ENCODE data around the gene ROBO4.

Gene ROBO4

GRCh38 chr11:124887667-124888013, 10.0 kb downstream of the ROBO4 start:
- H3K4me3 Mint-ChIP-seq: no peak overlapping the region
- peaks cover 12% of the 10 kb centered on the region for H3K27me3 Mint-ChIP-seq
- H3K9me3 Mint-ChIP-seq: no peaks in the 10 kb centered on the region
- no peak overlapping the region for H3K27ac Mint-ChIP-seq
- H3K4me1 Mint-ChIP-seq (ENCODE audit: low read depth): no peaks in the 10 kb centered on the region
- H3K36me3 Mint-ChIP-seq (ENCODE audit: low read depth): no peaks in the 10 kb centered on the region
- no peak for DNase-seq

- no peaks in the 10 kb centered on the region for H3K9me3 Mint-ChIP-seq
- H3K4me1 Mint-ChIP-seq (ENCODE audit: low read depth): no peaks in the 10 kb centered on the region
- H3K27ac Mint-ChIP-seq: no peak overlapping the region
- no peak overlapping the region for H3K4me3 Mint-ChIP-seq
- DNase-seq: no peak
- H3K27me3 Mint-ChIP-seq: peaks cover 12% of the 10 kb centered on the region
- no peaks in the 10 kb centered on the region for H3K36me3 Mint-ChIP-seq (ENCODE audit: low read depth)
These were observed 10.5 kb downstream of the ROBO4 start for GRCh38 chr11:124886978-124887666.

GRCh38 chr11:124886476-124886875, 11.2 kb downstream of the ROBO4 start:
- no peak for DNase-seq
- Mint-ChIP-seq H3K4me1 (ENCODE audit: low read depth) (no peaks in the 10 kb centered on the region), H3K36me3 (ENCODE audit: low read depth) (no peaks in the 10 kb centered on the region), H3K4me3 (no peak overlapping the region), H3K27me3 (peaks cover 12% of the 10 kb centered on the region), H3K27ac (no peak overlapping the region), H3K9me3 (no peaks in the 10 kb centered on the region)

- H3K9me3 Mint-ChIP-seq: no peaks in the 10 kb centered on the region
- no peak for DNase-seq
- peaks cover 12% of the 10 kb centered on the region for H3K27me3 Mint-ChIP-seq
- H3K27ac Mint-ChIP-seq: no peak overlapping the region
- H3K4me1 Mint-ChIP-seq (ENCODE audit: low read depth): peaks cover 2% of the 10 kb centered on the region
- no peaks in the 10 kb centered on the region for H3K36me3 Mint-ChIP-seq (ENCODE audit: low read depth)
- no peak overlapping the region for H3K4me3 Mint-ChIP-seq
These were observed 12.7 kb downstream of the ROBO4 start for GRCh38 chr11:124884869-124885479.

- H3K27me3 Mint-ChIP-seq: peaks cover 12% of the 10 kb centered on the region
- no peak overlapping the region for H3K27ac Mint-ChIP-seq
- H3K36me3 Mint-ChIP-seq (ENCODE audit: low read depth): no peaks in the 10 kb centered on the region
- DNase-seq: no peak
- H3K9me3 Mint-ChIP-seq: no peaks in the 10 kb centered on the region
- peaks cover 3% of the 10 kb centered on the region for H3K4me1 Mint-ChIP-seq (ENCODE audit: low read depth)
- H3K4me3 Mint-ChIP-seq: no peak overlapping the region
These were observed 13.3 kb downstream of the ROBO4 start for GRCh38 chr11:124884340-124884739.

- peaks cover 12% of the 10 kb centered on the region for H3K27me3 Mint-ChIP-seq
- H3K36me3 Mint-ChIP-seq (ENCODE audit: low read depth): no peaks in the 10 kb centered on the region
- peaks cover 6% of the 10 kb centered on the region for H3K4me1 Mint-ChIP-seq (ENCODE audit: low read depth)
- no peak for DNase-seq
- no peak overlapping the region for H3K27ac Mint-ChIP-seq
- H3K9me3 Mint-ChIP-seq: no peaks in the 10 kb centered on the region
- no peak overlapping the region for H3K4me3 Mint-ChIP-seq
These were observed 15.2 kb downstream of the ROBO4 start for GRCh38 chr11:124882339-124883071.

GRCh38 chr11:124880958-124881357, 16.7 kb downstream of the ROBO4 start:
- Mint-ChIP-seq H3K27me3 (peaks cover 7% of the 10 kb centered on the region), H3K4me3 (no peak overlapping the region), H3K4me1 (ENCODE audit: low read depth) (peaks cover 19% of the 10 kb centered on the region), H3K27ac (no peak overlapping the region), H3K36me3 (ENCODE audit: low read depth) (no peaks in the 10 kb centered on the region), H3K9me3 (no peaks in the 10 kb centered on the region)
- no peak for DNase-seq

- no peak for DNase-seq
- Mint-ChIP-seq H3K4me3 (no peak overlapping the region), H3K36me3 (ENCODE audit: low read depth) (no peaks in the 10 kb centered on the region), H3K27me3 (peaks cover 10% of the 10 kb centered on the region), H3K27ac (no peak overlapping the region), H3K4me1 (ENCODE audit: low read depth) (peaks cover 25% of the 10 kb centered on the region), H3K9me3 (no peaks in the 10 kb centered on the region)
These were observed 17.4 kb downstream of the ROBO4 start for GRCh38 chr11:124880290-124880611.

- Mint-ChIP-seq H3K4me1 (ENCODE audit: low read depth) (peaks cover 25% of the 10 kb centered on the region), H3K27me3 (peaks cover 11% of the 10 kb centered on the region), H3K36me3 (ENCODE audit: low read depth) (no peaks in the 10 kb centered on the region), H3K4me3 (no peak overlapping the region), H3K27ac (no peak overlapping the region), H3K9me3 (no peaks in the 10 kb centered on the region)
- no peak for DNase-seq
These were observed 18.0 kb downstream of the ROBO4 start for GRCh38 chr11:124879493-124880289.

GRCh38 chr11:124878759-124879492, 18.7 kb downstream of the ROBO4 start:
- Mint-ChIP-seq H3K36me3 (ENCODE audit: low read depth) (no peaks in the 10 kb centered on the region), H3K4me3 (no peak overlapping the region), H3K9me3 (no peaks in the 10 kb centered on the region), H3K27me3 (peaks cover 19% of the 10 kb centered on the region), H3K27ac (no peak overlapping the region), H3K4me1 (ENCODE audit: low read depth) (peaks cover 25% of the 10 kb centered on the region)
- DNase-seq: no peak

GRCh38 chr11:124877910-124878758, 19.5 kb downstream of the ROBO4 start:
- Mint-ChIP-seq H3K4me1 (ENCODE audit: low read depth) (peaks cover 25% of the 10 kb centered on the region), H3K9me3 (no peaks in the 10 kb centered on the region), H3K27ac (peak overlapping the region; percentile 40), H3K27me3 (peaks cover 27% of the 10 kb centered on the region), H3K4me3 (peak overlapping the region; percentile 77), H3K36me3 (ENCODE audit: low read depth) (no peaks in the 10 kb centered on the region)
- no peak for DNase-seq

- DNase-seq: no peak
- Mint-ChIP-seq H3K9me3 (no peaks in the 10 kb centered on the region), H3K27me3 (peaks cover 33% of the 10 kb centered on the region), H3K36me3 (ENCODE audit: low read depth) (no peaks in the 10 kb centered on the region), H3K4me1 (ENCODE audit: low read depth) (peaks cover 25% of the 10 kb centered on the region), H3K4me3 (peak overlapping the region; percentile 77), H3K27ac (peak overlapping the region; percentile 40)
These were observed 20.1 kb downstream of the ROBO4 start for GRCh38 chr11:124877631-124877909.

- no peak for DNase-seq
- H3K36me3 Mint-ChIP-seq (ENCODE audit: low read depth): no peaks in the 10 kb centered on the region
- peak overlapping the region; percentile 77 for H3K4me3 Mint-ChIP-seq
- H3K4me1 Mint-ChIP-seq (ENCODE audit: low read depth): peaks cover 25% of the 10 kb centered on the region
- H3K27ac Mint-ChIP-seq: peak overlapping the region; percentile 84
- H3K9me3 Mint-ChIP-seq: no peaks in the 10 kb centered on the region
- peaks cover 38% of the 10 kb centered on the region for H3K27me3 Mint-ChIP-seq
These were observed 20.6 kb downstream of the ROBO4 start for GRCh38 chr11:124876818-124877630.
